Epidermal melanocyte (primary cell): Measurements from ENCODE around the gene RTN4IP1.

ENCODE experiments used
- DNase-seq: peaks from one replicate; pipeline ENCODE4 v3.0.0; 2011; ENCODE audit warnings: low spot score; ENCODE audit not compliant: insufficient read length

The RTN4IP1 gene

GRCh38 chr6:106629103-106629858 lies at the start of gene RTN4IP1, which contains the start of gene QRSL1:
RTN4IP1 (minus strand) TSS chr6:106629498; CDS start chr6:106629021, 477 bp downstream.
QRSL1 (plus strand) TSS chr6:106629578; CDS start chr6:106629682, 104 bp downstream.
- DNase-seq = peak; percentile 97

GRCh38 chr6:106677282-106677681 lies 48.0 kb upstream of the RTN4IP1 start:
- DNase-seq = no peak

GRCh38 chr6:106674541-106675229 lies 45.4 kb upstream of the RTN4IP1 start:
- no peak for DNase-seq

DNA sequence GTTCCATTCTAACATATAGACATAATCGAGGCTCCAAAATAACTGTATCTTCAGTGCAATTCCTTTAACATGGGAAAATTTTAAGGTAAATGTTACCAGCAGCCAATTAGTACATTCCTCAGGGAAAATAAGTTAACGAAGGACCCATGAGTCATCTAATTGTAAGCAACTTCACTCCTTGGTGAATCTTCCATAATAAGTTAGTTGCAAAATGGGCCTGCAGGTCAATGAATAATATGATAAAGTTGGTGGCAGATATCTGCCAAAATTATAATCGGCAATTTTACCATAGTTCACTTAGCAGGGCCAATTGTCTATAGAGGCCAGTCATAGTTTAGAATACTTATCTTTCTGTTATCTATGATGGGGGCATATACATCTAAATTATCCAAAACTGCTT lies 42.4 kb upstream of the RTN4IP1 start:
- no peak for DNase-seq

GRCh38 chr6:106670236-106670635 lies 40.9 kb upstream of the RTN4IP1 start:
- no peak for DNase-seq

GRCh38 chr6:106667022-106667402 lies 37.7 kb upstream of the RTN4IP1 start:
- DNase-seq = no peak

GRCh38 chr6:106666282-106667021 lies 37.2 kb upstream of the RTN4IP1 start:
- no peak for DNase-seq

GRCh38 chr6:106662458-106662857 lies 33.2 kb upstream of the RTN4IP1 start:
- DNase-seq = no peak

- no peak for DNase-seq
These were observed 30.6 kb upstream of the RTN4IP1 start for GRCh38 chr6:106659859-106660258.

DNA sequence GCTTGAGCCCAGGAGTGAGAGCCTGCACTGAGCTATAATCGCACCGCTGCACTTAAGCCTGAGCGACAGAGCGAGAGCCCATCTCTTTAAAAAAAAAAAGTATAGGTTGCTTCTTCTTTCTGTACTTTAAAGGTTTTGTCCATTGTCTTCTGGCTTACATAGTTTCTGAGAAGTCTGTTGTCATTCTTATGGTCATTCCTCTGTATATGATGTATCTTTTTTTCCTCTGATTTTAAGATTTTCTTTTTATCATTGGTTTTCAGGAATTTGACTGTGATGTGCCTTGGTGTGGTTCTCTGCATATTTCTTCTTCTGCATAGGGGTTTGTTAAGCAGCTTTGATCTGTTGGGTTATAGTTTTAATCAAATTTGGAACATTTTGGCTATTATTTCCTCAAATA lies 29.2 kb upstream of the RTN4IP1 start:
- no peak for DNase-seq

- no peak for DNase-seq
These were observed 19.5 kb upstream of the RTN4IP1 start for GRCh38 chr6:106648651-106649308.

- no peak for DNase-seq
These were observed 13.8 kb upstream of the RTN4IP1 start for GRCh38 chr6:106643061-106643460.

DNA sequence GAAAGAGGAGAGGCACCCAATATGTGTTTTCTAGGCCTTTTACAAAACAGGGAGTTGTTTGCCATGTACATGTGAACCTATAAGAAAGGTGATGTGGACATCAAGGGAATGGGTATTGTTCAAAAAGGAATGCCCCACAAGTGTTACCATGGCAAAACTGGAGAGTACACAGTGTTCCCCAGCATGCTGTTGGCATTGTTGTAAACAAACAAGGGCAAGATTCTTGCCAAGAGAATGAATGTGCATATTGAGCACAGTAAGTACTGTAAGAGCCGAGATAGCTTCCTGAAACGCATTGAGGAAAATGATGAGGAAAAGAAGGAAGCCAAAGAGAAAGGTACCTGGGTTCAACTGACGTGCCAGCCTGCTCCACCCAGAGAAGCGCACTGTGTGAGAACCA lies 13.2 kb upstream of the RTN4IP1 start:
- DNase-seq = no peak

GRCh38 chr6:106639812-106640211 lies 10.5 kb upstream of the RTN4IP1 start:
- no peak for DNase-seq

GRCh38 chr6:106637717-106638341 lies 8.5 kb upstream of the RTN4IP1 start:
- DNase-seq = no peak

DNA sequence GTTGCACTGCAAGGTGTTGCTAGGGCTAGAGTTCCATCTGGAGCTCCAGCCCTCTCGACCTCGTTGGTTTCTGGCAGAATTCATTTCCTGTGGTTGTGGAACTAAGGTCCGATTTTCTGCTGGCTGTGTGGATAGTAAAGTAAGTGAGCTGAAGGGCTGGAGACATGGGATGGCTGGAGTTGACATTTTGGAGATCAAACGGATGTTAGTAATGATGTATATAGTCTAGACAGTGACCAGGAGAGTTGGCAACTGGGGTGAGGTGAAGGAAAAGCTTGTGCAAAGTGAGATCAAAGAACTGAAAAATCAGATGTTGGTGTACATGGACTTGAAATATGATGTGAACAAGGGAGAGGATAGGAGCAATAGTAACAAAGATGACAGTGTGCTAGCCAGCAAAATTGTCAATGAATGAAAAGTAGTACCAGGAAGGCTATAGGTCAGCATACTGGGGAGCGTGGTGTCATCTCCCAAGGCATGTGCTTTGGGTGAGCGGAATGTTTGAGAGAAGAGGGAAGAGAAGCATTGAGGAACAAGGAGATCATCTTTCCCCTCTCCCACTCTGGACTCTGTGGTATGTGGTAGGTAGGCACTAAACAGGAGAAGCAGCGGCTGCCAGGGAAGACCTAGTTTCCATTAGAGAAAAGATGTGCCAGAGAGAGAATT lies 7.9 kb upstream of the RTN4IP1 start:
- DNase-seq = no peak

- no peak for DNase-seq
These were observed 5.3 kb upstream of the RTN4IP1 start for GRCh38 chr6:106634565-106634964.

DNA sequence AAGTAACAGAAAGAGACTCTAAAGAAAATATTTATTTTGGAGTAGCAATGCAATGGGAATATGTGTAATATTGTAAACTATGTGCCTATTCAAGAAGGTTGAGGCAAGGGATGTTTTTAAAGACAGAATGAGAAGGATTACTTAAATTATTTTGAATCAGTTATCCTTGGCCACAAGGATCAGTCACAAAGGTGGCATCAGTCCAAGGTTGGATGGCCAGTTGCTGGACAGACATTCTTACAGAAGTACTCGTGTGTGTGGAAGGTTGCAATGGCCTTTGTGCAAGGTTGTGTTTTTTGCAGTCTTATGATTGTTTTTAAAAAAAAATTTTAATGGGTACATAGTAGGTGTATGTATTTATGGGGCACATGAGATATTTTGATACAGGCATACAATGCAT lies 2.0 kb upstream of the RTN4IP1 start:
- DNase-seq = no peak

GRCh38 chr6:106630366-106630765 lies 1.1 kb upstream of the RTN4IP1 start:
- DNase-seq = no peak

GRCh38 chr6:106629859-106630163 lies 513 bp upstream of the RTN4IP1 start:
- DNase-seq = no peak

GRCh38 chr6:106628658-106629102 lies 618 bp downstream of the RTN4IP1 start:
- no peak for DNase-seq
